ENCODE measurements around the gene EHHADH.
"Not testable (repeated sequence)": the region's sequence is repeated elsewhere in the genome, so short reads cannot be mapped to it uniquely, and the experiment has no call there.

Gene EHHADH

DNA sequence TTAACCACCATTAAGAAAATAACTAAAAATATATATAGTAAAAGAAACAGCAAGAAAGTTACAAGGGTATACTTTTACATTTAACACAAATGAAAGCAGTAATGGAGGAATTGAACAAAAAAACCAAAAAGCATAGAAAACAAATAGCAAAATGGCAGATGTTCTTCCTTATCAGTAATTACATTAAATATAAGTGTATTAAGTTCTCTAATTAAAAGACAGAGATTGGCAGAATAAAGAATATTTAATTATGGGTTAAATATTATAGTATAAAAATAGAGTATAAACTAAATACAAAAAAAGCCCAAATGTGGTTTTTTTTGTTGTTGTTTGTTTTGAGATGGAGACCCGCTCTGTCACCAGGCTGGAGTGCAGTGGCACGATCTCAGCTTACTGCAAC, 20.5 kb downstream of the EHHADH start:
- DNase-seq (ENCODE audit: low spot score in 2 of 2) (no peak), ATAC-seq (replicated peaks; ENCODE audit: extremely low read depth, poor library complexity, severe bottlenecking) (no peak)
- Mint-ChIP-seq H3K9me3 (no peaks in the 10 kb centered on the region), H3K4me1 (no peaks in the 10 kb centered on the region), H3K27ac (ENCODE audit: low read depth) (no peak overlapping the region), H3K4me3 (no peak overlapping the region), H3K27me3 (no peaks in the 10 kb centered on the region), H3K36me3 (ENCODE audit: insufficient read depth) (peaks cover 2% of the 10 kb centered on the region)

DNA sequence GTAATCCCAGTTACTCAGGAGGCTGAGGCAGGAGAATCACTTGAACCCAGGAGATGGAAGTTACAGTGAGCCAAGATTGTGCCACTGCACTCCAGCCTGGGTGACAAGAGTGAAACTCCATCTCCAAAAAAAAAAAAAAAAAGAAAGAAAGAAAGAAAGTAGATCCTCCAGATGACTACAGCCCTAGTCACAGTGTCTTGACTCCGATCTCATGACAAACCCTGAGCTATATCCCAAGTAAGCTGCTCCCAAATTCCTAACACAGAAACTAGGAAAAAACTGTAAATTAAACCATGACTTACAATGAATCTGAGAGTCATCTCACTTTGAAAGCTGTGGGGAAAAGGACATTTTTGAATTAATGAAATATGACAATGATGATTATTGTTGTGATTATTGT, 27.3 kb downstream of the EHHADH start:
- not testable (repeated sequence) for H3K27me3 Mint-ChIP-seq, H3K4me1 Mint-ChIP-seq

DNA sequence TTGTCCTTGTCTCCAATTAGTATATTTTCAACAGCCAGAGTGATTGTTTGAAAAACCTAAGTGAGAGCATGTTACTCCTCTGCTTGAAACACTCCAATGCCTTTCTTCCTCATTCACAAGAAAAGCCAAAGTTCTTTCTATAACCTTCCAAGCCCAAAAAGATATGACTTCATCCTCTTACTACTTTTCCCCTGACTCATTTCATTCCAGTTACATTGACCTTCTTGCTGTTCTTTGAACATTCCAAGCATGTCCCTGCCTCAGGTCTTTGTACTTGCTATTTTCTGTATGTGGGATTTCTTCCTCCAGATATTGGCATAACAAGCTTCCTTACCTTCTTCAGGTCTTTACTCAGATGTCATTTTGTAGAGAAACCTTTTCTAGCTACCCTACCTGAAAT, 28.3 kb downstream of the EHHADH start:
- ATAC-seq (replicated peaks; ENCODE audit: extremely low read depth, poor library complexity, severe bottlenecking) = no peak
- Mint-ChIP-seq H3K27me3 (no peaks in the 10 kb centered on the region), H3K36me3 (ENCODE audit: insufficient read depth) (peaks cover 8% of the 10 kb centered on the region), H3K9me3 (no peaks in the 10 kb centered on the region), H3K4me3 (no peak overlapping the region), H3K4me1 (no peaks in the 10 kb centered on the region), H3K27ac (ENCODE audit: low read depth) (no peak overlapping the region)
- DNase-seq (ENCODE audit: low spot score in 2 of 2) = no peak

More for the DNA sequence above, 27.3 kb downstream of the EHHADH start:
- ATAC-seq (replicated peaks; ENCODE audit: extremely low read depth, poor library complexity, severe bottlenecking); H3K36me3 Mint-ChIP-seq (ENCODE audit: insufficient read depth); H3K9me3 Mint-ChIP-seq; H3K27ac Mint-ChIP-seq (ENCODE audit: low read depth); H3K4me3 Mint-ChIP-seq; DNase-seq (ENCODE audit: low spot score in 2 of 2): not testable (repeated sequence)

DNA sequence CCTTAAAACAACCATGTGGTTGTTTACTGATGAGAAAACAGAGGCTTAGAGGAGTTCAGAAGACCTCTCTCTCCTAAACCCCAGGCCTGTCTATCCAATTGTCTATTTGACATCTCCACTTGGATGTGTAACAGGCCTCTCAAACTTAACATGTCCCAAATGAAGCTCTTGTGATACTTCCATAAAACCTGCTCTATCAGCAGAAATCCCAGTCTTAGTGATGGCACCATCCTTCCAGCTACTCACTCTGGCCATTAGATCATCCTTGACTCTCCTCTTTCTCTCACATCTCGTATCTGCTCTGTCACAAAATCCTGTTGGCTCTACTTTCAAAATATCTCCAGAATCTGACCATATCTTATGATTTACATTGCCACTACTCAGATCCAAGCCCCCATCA, 28.8 kb downstream of the EHHADH start:
- no peak overlapping the region for H3K4me3 Mint-ChIP-seq
- no peaks in the 10 kb centered on the region for H3K27me3 Mint-ChIP-seq
- H3K4me1 Mint-ChIP-seq = no peaks in the 10 kb centered on the region
- ATAC-seq (replicated peaks; ENCODE audit: extremely low read depth, poor library complexity, severe bottlenecking) (no peak), DNase-seq (ENCODE audit: low spot score in 2 of 2) (no peak)
- H3K27ac Mint-ChIP-seq (ENCODE audit: low read depth) = no peak overlapping the region
- H3K36me3 Mint-ChIP-seq (ENCODE audit: insufficient read depth) = peaks cover 8% of the 10 kb centered on the region
- H3K9me3 Mint-ChIP-seq = no peaks in the 10 kb centered on the region

DNA sequence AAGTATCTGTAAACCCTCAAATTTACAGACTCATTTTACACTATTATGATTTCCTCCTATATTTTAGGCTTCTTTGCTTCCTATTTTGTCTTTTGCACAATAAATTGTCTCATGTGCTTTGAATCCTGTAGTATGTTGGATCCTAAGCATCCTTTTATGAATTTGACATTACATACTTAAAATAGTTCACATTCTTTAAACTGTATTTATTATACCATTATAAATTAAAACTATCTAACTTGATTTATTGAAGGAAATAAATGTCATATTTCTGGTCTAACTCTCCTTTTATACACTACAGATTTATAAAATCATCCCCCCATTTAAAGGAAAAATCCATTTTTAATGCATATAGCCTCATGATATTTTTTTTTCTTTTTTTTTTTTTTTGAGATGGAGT, 32.6 kb downstream of the EHHADH start:
- Mint-ChIP-seq H3K4me1 (no peaks in the 10 kb centered on the region), H3K4me3 (no peak overlapping the region), H3K27ac (ENCODE audit: low read depth) (no peak overlapping the region), H3K9me3 (no peaks in the 10 kb centered on the region), H3K27me3 (no peaks in the 10 kb centered on the region), H3K36me3 (ENCODE audit: insufficient read depth) (peaks cover 4% of the 10 kb centered on the region)
- no peak for DNase-seq (ENCODE audit: low spot score in 2 of 2)
- ATAC-seq (replicated peaks; ENCODE audit: extremely low read depth, poor library complexity, severe bottlenecking) = no peak

DNA sequence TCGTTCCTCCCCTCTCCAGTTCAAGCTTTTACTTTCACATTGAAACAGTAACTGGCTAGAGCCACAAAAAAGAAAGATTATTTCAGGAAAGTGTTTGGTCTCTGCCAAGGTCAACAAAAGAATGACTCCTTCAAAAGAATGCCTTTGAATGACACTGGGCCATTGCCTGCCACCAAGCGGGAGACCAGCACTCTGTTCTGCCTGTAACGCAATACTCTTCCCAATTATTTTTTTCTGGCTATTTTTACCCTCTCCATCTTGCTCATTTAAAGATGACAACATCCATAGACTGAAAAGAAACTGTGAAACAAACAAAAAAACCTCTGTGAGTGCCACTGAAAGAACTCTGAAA, 37.3 kb downstream of the EHHADH start:
- ATAC-seq (replicated peaks; ENCODE audit: extremely low read depth, poor library complexity, severe bottlenecking) (no peak), DNase-seq (ENCODE audit: low spot score in 2 of 2) (no peak)
- H3K27me3 Mint-ChIP-seq = no peaks in the 10 kb centered on the region
- H3K9me3 Mint-ChIP-seq = no peaks in the 10 kb centered on the region
- no peak overlapping the region for H3K27ac Mint-ChIP-seq (ENCODE audit: low read depth)
- no peaks in the 10 kb centered on the region for H3K4me1 Mint-ChIP-seq
- H3K36me3 Mint-ChIP-seq (ENCODE audit: insufficient read depth) = peaks cover 2% of the 10 kb centered on the region
- no peak overlapping the region for H3K4me3 Mint-ChIP-seq

DNA sequence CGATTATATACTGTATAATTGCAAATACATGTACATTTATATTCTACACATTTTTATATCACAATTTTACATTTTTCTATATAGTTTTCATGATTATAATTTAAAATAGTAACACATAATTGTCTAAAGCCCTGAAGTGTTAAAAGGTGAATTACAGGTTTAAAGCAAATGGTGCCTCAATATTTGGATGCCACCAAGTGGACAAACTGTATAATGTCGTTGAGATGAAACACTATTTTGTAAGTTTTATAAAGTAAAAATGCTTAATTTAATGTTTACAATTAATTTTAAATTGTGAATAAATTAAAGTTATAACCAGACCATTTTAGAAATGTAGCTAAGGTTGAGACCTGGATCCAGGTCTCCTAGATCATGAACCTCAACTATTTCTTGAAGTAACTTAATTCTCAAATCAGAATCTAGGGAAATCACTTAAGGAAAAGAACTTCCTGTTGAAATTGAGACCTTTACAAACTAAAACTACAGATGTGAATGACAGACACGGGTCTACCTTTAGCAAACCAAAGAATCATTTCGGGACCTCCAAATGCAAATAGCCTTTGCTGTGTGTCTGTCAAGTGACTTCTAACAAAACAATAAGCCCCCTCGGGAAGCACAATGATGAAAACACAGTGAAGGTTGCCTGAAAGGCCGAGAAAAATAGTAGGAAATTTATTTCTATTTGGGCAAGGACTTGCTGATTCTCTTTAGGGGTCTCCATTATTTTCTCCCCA, 37.8 kb downstream of the EHHADH start:
- DNase-seq (ENCODE audit: low spot score in 2 of 2) (no peak), ATAC-seq (replicated peaks; ENCODE audit: extremely low read depth, poor library complexity, severe bottlenecking) (no peak)
- Mint-ChIP-seq H3K4me3 (no peak overlapping the region), H3K4me1 (no peaks in the 10 kb centered on the region), H3K27ac (ENCODE audit: low read depth) (no peak overlapping the region), H3K27me3 (no peaks in the 10 kb centered on the region), H3K9me3 (no peaks in the 10 kb centered on the region), H3K36me3 (ENCODE audit: insufficient read depth) (peaks cover 2% of the 10 kb centered on the region)

DNA sequence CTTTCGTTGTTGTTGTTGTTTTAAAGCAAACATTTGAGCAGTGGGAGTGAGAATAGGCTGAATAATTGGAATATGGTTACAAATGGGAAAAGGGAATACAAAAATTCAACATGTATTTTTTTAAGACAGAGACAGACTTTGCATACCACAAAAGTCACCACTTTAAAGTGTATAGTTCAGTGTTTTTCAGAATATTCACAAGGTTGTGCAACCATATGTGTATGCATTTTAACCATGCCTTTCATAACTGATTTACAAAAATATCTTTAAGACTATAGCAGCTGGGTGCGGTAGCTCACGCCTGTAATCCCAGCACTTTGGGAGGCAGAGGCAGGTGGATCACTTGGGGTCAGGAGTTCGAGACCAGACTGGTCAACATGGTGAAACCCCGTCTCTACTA, 41.3 kb downstream of the EHHADH start:
- H3K9me3 Mint-ChIP-seq = no peaks in the 10 kb centered on the region
- peaks cover 9% of the 10 kb centered on the region for H3K4me1 Mint-ChIP-seq
- peaks cover 2% of the 10 kb centered on the region for H3K36me3 Mint-ChIP-seq (ENCODE audit: insufficient read depth)
- no peak overlapping the region for H3K4me3 Mint-ChIP-seq
- H3K27ac Mint-ChIP-seq (ENCODE audit: low read depth) = no peak overlapping the region
- ATAC-seq (replicated peaks; ENCODE audit: extremely low read depth, poor library complexity, severe bottlenecking) = no peak
- no peak for DNase-seq (ENCODE audit: low spot score in 2 of 2)
- no peaks in the 10 kb centered on the region for H3K27me3 Mint-ChIP-seq

DNA sequence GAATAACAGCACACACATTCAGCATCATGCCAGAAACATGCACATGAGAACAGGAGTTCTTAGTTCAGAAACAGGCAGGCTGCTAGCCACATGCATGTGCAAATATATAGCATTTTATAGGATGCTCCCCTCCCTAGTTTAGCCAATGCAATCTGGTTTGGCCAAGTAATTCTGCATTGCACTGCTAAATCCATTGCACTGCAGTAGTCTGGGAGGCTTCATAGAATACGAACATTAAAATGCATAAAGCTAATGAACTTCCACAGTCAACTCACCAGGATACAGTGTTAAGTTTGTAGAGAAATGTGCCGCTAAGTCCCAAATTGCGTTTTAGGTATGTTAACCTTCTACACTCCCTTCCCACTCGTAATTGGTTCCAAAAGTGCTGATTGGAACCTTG, 41.8 kb downstream of the EHHADH start:
- no peak for DNase-seq (ENCODE audit: low spot score in 2 of 2)
- H3K4me1 Mint-ChIP-seq = peaks cover 9% of the 10 kb centered on the region
- peaks cover 2% of the 10 kb centered on the region for H3K36me3 Mint-ChIP-seq (ENCODE audit: insufficient read depth)
- no peaks in the 10 kb centered on the region for H3K27me3 Mint-ChIP-seq
- H3K9me3 Mint-ChIP-seq = no peaks in the 10 kb centered on the region
- H3K4me3 Mint-ChIP-seq = no peak overlapping the region
- H3K27ac Mint-ChIP-seq (ENCODE audit: low read depth) = no peak overlapping the region
- ATAC-seq (replicated peaks; ENCODE audit: extremely low read depth, poor library complexity, severe bottlenecking) = no peak

DNA sequence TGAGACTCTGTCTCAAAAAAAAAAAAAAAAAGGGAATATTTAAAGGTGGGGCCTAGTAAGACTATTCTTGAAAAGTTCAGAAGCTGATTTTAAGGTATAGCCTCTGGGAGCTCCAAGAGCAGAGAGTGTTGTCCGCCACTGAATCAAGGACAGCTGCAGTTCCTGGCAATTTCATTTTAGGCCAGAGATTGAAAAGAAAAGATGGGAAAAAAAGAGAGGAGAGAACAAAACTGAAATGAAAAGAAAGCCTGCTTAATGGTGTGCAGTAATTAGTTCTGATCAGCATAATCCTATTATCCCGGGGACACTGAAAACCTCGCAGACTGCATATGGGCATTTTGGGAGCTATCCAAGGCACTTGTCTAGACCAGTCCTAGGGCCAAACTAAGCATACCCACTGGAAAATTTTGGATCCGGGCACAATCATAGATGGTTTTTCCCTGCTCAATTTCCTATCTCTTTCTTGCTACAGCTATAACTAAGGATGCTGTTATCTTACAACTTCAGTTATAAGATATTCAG, 43.2 kb downstream of the EHHADH start:
- H3K4me3 Mint-ChIP-seq = no peak overlapping the region
- no peaks in the 10 kb centered on the region for H3K9me3 Mint-ChIP-seq
- H3K36me3 Mint-ChIP-seq (ENCODE audit: insufficient read depth) = peaks cover 4% of the 10 kb centered on the region
- H3K27me3 Mint-ChIP-seq = no peaks in the 10 kb centered on the region
- DNase-seq (ENCODE audit: low spot score in 2 of 2) (no peak), ATAC-seq (replicated peaks; ENCODE audit: extremely low read depth, poor library complexity, severe bottlenecking) (no peak)
- H3K27ac Mint-ChIP-seq (ENCODE audit: low read depth) = no peak overlapping the region
- peaks cover 9% of the 10 kb centered on the region for H3K4me1 Mint-ChIP-seq

DNA sequence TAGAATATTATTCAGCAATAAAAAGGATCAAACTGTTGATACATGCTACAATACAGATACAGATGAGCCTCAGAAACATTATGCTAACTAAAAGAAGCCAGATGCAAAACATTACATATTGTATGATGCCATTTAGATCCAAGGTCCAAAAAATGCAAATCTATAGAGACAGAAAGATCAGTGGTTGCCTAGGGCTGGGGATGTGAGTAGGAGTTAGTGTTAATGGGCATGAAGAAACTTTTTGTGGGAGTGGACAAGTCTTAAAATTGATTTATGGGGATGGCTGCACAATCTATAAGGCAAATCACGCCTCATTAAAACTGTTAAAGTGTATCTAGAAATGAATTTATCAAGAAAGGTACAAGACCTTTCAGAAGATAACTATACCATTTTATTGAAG, 45.0 kb downstream of the EHHADH start:
- Mint-ChIP-seq H3K4me1 (peaks cover 9% of the 10 kb centered on the region), H3K36me3 (ENCODE audit: insufficient read depth) (peaks cover 8% of the 10 kb centered on the region), H3K27ac (ENCODE audit: low read depth) (no peak overlapping the region), H3K9me3 (no peaks in the 10 kb centered on the region), H3K27me3 (no peaks in the 10 kb centered on the region), H3K4me3 (no peak overlapping the region)
- ATAC-seq (replicated peaks; ENCODE audit: extremely low read depth, poor library complexity, severe bottlenecking) (no peak), DNase-seq (ENCODE audit: low spot score in 2 of 2) (no peak)

DNA sequence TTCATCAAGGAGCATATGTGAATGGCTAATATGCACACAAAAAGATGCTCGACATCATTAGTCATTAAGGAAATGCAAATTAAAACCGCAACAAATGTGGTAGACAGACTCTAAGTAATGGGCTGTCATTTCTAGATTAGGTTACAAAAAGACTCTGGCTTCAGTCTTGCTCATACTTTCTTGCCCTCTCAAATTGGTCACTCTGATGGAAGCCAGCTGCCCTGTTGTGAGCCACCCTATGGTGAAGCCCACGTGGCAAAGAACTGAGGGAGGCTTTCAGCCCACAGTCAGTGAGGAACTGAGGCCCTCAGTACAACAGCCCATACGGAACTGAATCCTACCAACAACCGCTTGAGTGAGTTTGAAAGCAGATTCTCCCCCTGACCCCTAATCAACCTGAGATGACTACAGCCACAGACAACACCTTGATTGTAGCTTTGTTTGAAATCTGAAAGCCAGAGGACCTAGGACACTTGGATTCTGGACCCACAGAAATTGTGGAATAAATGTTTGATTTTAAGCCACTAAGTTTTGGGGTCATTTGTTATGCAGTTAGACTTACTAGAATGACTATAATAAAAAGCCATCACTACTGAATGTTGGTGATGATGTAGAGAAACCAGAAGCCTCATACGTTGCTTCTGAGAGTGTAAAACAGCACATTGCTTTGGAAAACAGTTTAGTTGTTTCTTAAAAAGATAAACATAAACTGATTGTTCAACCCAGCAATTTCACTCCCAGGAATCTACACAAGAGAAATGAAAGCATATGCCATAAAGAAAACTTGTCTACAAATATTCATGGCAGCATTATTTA, 45.7 kb downstream of the EHHADH start:
- H3K27me3 Mint-ChIP-seq = no peaks in the 10 kb centered on the region
- H3K4me3 Mint-ChIP-seq = no peak overlapping the region
- H3K27ac Mint-ChIP-seq (ENCODE audit: low read depth) = peak overlapping the region; percentile 34
- peaks cover 8% of the 10 kb centered on the region for H3K36me3 Mint-ChIP-seq (ENCODE audit: insufficient read depth)
- H3K4me1 Mint-ChIP-seq = peaks cover 9% of the 10 kb centered on the region
- DNase-seq (ENCODE audit: low spot score in 2 of 2) (no peak), ATAC-seq (replicated peaks; ENCODE audit: extremely low read depth, poor library complexity, severe bottlenecking) (peak; percentile 76)
- H3K9me3 Mint-ChIP-seq = no peaks in the 10 kb centered on the region

DNA sequence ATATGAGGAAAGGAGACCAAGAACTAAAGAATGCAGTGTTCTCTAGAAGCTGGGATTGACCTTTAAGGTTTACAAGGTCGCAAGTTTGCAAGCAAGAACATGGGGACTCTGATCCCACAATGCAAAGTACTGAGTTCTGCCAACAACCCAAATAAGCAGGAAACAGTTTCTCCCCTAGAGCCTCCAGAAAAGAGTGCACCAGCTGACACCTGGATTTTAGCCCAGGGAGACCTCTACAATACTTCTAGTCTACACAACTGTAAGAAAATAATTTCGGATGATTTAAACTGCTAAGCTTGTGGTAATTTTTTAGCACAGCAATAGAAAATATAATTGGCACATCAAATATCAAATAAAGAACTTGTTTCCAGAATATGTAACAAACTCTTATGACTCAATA, 46.4 kb downstream of the EHHADH start:
- Mint-ChIP-seq H3K4me1 (peaks cover 9% of the 10 kb centered on the region), H3K27ac (ENCODE audit: low read depth) (no peak overlapping the region), H3K9me3 (no peaks in the 10 kb centered on the region), H3K36me3 (ENCODE audit: insufficient read depth) (peaks cover 6% of the 10 kb centered on the region), H3K4me3 (no peak overlapping the region), H3K27me3 (no peaks in the 10 kb centered on the region)
- DNase-seq (ENCODE audit: low spot score in 2 of 2) (no peak), ATAC-seq (replicated peaks; ENCODE audit: extremely low read depth, poor library complexity, severe bottlenecking) (no peak)
